LNCaP clone FGC (cell line): ENCODE results near the gene ACSL3.
A peak's percentile ranks its signal among the peaks of the same experiment; 100 is the strongest.
"Not testable (repeated sequence)": the region's sequence is repeated elsewhere in the genome, so short reads cannot be mapped to it uniquely, and the experiment has no call there.

Source experiments
- DNase-seq: peaks from one replicate; pipeline ENCODE4 v3.0.0-alpha.2; 2011; ENCODE audit warnings: low read depth
- H3K4me3 ChIP-seq: 2 replicates; pipeline ENCODE4 v1.5.1; 2011; ENCODE audit warnings: mild to moderate bottlenecking, low read depth, low read length, control low read depth
- TF ChIP-seq, protein P1 (sequence below): IDR thresholded peaks from 2 replicates; pipeline ENCODE4 v1.5.1; 2012; ENCODE audit warnings: mild to moderate bottlenecking; ENCODE audit not compliant: control insufficient read depth, insufficient read depth; ENCODE audit errors: extremely low read depth

The ACSL3 gene

DNA sequence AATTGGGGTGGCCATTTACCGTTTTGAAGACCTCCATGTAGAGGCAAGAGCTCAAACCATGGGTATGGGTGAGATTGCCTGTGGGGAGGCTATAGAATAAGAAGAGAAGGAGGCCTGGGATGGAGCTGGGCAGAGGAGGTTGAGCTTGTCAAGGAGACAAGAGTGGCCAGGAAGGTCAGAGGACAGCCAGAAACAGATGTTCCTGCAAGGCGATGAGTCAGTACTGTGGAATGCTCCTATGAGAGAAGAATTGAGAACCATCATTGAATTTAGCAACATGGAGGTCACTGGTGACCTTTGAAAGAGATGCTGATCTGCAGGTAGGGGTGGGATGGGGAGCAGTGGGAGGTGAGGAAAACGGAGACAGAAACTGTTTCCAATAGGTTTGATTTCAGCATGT, 3.5 kb downstream of the ACSL3 start:
- DNase-seq, result no peak
- H3K4me3 ChIP-seq, result peak overlapping the region; percentile 3; the same call in 1 of the 2 replicates
- TF ChIP-seq, protein P1, sequence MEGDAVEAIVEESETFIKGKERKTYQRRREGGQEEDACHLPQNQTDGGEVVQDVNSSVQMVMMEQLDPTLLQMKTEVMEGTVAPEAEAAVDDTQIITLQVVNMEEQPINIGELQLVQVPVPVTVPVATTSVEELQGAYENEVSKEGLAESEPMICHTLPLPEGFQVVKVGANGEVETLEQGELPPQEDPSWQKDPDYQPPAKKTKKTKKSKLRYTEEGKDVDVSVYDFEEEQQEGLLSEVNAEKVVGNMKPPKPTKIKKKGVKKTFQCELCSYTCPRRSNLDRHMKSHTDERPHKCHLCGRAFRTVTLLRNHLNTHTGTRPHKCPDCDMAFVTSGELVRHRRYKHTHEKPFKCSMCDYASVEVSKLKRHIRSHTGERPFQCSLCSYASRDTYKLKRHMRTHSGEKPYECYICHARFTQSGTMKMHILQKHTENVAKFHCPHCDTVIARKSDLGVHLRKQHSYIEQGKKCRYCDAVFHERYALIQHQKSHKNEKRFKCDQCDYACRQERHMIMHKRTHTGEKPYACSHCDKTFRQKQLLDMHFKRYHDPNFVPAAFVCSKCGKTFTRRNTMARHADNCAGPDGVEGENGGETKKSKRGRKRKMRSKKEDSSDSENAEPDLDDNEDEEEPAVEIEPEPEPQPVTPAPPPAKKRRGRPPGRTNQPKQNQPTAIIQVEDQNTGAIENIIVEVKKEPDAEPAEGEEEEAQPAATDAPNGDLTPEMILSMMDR, result no peak

DNA sequence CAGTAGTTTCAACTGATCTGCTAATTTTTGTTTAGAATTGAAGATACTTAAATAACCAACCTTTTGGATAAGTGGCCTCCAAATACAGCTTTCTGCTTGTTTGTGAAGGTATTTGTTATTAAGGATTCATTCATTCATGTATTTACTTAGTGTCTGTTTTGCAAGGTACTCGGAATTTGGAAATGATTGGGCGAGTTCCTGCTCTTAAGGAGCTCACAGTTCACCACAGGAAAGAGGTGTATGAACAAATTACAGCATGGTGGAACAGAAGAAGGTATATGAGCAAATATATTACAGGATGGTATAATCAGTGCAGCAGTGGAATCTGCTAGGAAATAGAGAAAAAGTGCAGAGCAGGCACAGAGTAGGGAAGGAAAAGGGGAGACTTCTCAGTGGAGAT, 4.5 kb downstream of the ACSL3 start:
- TF ChIP-seq, protein P1, result no peak
- no peak overlapping the region for H3K4me3 ChIP-seq
- no peak for DNase-seq

DNA sequence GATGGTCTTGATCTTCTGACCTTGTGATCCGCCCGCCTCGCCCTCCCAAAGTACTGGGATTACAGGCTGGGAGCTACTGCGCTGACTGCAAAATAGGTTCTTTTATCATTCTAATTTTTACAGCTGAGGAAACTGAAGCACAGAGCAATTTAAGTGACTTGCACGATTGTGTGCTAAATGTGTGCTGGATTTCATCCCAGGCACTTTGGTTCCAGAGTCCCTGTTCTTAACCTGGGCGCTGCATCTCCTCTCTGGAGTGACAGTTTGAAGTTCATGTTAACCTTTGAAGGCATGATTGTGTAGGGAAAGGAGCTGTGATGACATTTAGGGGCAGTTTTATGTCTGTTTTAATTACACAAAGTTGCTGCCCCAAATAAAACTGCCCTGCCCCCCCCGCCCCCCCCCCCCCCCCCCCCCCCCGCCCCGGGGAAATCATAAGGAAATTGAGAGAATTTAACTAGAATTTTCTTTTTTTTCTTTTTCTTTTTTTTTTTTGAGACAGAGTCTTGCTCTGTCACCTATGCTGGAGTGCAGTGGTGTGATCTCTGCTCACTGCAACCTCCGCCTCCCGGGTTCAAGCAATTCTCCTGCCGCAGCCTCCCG, 5.6 kb downstream of the ACSL3 start:
- DNase-seq, result no peak
- no peak overlapping the region for H3K4me3 ChIP-seq
- TF ChIP-seq, protein P1, result no peak

DNA sequence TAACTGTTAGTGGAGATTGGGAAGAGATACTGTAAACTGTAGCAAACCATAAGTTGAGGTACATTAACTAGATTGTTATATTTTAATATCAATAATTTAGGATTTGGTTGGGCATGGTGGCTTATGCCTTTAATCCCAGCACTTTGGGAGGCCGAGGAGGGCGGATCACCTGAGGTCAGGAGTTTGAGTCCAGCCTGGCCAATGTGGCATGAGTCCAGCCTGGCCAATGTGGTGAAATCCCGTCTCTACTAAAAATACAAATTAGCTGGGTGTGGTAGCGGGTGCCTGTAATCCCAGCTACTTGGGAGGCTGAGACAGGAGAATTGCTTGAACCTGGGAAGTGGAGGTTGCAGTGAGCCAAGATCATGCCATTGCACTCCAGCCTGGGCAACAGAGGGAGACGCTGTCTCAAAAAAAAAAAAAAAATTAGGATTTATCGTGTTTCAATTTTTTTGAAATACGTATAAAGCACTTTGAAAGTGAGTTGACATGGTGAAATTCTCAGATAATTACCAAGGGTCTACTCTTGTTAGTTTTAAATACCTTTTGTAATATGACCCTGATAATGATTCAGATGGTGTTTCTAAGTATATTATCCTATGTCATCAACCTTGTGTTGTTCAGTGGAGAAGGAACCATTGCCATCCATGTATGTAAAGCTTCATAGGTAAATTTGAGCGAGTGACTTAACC, 7.9 kb downstream of the ACSL3 start:
- H3K4me3 ChIP-seq, DNase-seq: not testable (repeated sequence)

DNA sequence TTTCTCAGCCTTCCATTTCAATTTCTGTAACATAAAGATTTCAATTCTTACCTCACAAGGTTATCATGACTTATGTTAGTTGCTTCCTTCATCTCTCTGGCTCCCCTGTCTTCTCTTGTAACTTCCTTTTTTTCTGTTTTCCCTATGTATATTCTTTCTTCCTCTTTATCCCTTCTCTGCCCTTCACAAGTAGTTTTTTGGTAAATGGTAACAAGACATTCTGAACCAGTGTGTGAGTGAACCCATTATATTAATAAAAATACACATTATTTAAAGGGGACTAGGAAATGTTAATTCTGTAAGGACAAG, 8.4 kb downstream of the ACSL3 start:
- TF ChIP-seq, protein P1, result no peak
- DNase-seq, result no peak

DNA sequence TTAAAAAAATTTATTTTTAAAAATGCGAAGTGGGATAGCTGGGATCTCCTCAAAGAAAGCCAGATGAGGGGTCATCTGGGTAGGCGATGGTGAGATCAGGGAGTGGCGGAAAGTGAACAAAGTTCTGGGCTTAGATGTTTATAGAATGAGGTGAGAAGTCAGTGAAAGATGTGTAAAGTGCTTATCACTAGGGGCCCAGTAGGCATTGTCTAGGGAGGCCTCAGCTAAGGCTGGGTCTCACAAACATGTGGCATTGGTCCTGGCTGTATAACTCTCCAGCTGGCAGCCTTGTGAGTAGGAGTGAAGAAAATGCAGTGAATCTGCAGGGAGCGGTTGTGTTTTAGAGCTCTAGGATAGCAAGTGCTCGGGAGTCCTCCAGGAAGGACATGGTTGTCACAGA, 10.5 kb downstream of the ACSL3 start:
- TF ChIP-seq, protein P1, result no peak
- no peak overlapping the region for H3K4me3 ChIP-seq
- no peak for DNase-seq

More for the DNA sequence above, 8.4 kb downstream of the ACSL3 start:
- no peak overlapping the region for H3K4me3 ChIP-seq

DNA sequence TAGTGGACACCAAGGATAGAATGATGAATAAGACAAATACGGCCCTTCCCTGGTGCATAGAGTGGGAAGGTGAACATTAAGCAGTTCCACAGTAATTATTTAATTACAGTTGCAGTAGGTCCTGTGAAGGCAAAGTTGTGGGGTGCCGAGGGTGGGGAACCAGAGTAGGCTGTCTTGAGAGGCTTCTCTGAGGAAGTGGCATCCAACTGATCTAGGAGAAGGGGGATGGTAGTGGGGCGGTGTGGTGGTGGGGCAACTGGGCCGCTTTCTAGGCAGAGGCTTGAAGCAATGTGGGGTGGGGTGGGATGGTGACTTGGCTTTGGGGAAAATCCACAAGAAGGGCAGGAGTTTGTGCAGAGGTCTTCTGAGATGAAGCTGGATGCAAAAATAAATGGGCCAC, 11.7 kb downstream of the ACSL3 start:
- no peak for DNase-seq
- TF ChIP-seq, protein P1, result no peak
- no peak overlapping the region for H3K4me3 ChIP-seq
